HuH-7.5 (cell line): Measurements from ENCODE around the gene WRAP73.
A peak's percentile ranks its signal among the peaks of the same experiment; 100 is the strongest.

Source experiments
- DNase-seq: peaks from one replicate; pipeline ENCODE4 v3.0.0; 2011; ENCODE audit warnings: low spot score

The WRAP73 gene

GRCh38 chr1:3649342-3650247 lies at the start of gene WRAP73:
WRAP73 (minus strand) TSS chr1:3650103; CDS start chr1:3649999, 104 bp downstream.
- DNase-seq: peak; percentile 97

- no peak for DNase-seq
Observed at GRCh38 chr1:3699596-3699995, 49.7 kb upstream of the WRAP73 start.

GRCh38 chr1:3698660-3699408 lies 48.9 kb upstream of the WRAP73 start:
- no peak for DNase-seq

GRCh38 chr1:3697810-3698209 lies 47.9 kb upstream of the WRAP73 start:
- DNase-seq: no peak

GRCh38 chr1:3697104-3697503 lies 47.2 kb upstream of the WRAP73 start:
- no peak for DNase-seq

GRCh38 chr1:3696689-3697088 lies 46.8 kb upstream of the WRAP73 start:
- no peak for DNase-seq

GRCh38 chr1:3695326-3696217 lies 45.7 kb upstream of the WRAP73 start:
- peak; percentile 95 for DNase-seq

GRCh38 chr1:3693321-3693720 lies 43.4 kb upstream of the WRAP73 start:
- DNase-seq: no peak

- DNase-seq: no peak
Observed at GRCh38 chr1:3692598-3692997, 42.7 kb upstream of the WRAP73 start.

- DNase-seq: no peak
Observed at GRCh38 chr1:3691421-3692204, 41.7 kb upstream of the WRAP73 start.

GRCh38 chr1:3690282-3691065 lies 40.6 kb upstream of the WRAP73 start:
- no peak for DNase-seq

GRCh38 chr1:3689138-3689750 lies 39.3 kb upstream of the WRAP73 start:
- no peak for DNase-seq

- no peak for DNase-seq
Observed at GRCh38 chr1:3688356-3689137, 38.6 kb upstream of the WRAP73 start.

- no peak for DNase-seq
Observed at GRCh38 chr1:3687504-3687903, 37.6 kb upstream of the WRAP73 start.

- DNase-seq: no peak
Observed at GRCh38 chr1:3685906-3686305, 36.0 kb upstream of the WRAP73 start.

- no peak for DNase-seq
Observed at GRCh38 chr1:3685222-3685621, 35.3 kb upstream of the WRAP73 start.

- no peak for DNase-seq
Observed at GRCh38 chr1:3683992-3684391, 34.1 kb upstream of the WRAP73 start.

GRCh38 chr1:3683197-3683596 lies 33.3 kb upstream of the WRAP73 start:
- DNase-seq: no peak
